Mesenteric fat pad (tissue), 1 donor: ENCODE measurements around the gene PTRH1. TPM values are rescaled to one million over a fixed set of nuclear protein-coding genes. Genes with fewer than 3 reads are reported as not detected.

Experiments
- DNase-seq: peaks from one replicate; pipeline ENCODE4 v3.0.0-alpha.2; 2020; ENCODE audit warnings: low spot score
- total RNA-seq: library from RNA; stranded (reverse); fragmentation: NEBNext Ultra II Directional; extraction: Animal tissue kit (Norgen Biotek cat#: 25700); gene quantifications from one replicate; pipeline ENCODE4 v1.2.1, GENCODE V29; 2021
- donor health status: DM: yes; HTN: yes; CAD: no.

The PTRH1 gene
- total RNA-seq, 1 donor from 2014 or later = 21.3 TPM

DNA sequence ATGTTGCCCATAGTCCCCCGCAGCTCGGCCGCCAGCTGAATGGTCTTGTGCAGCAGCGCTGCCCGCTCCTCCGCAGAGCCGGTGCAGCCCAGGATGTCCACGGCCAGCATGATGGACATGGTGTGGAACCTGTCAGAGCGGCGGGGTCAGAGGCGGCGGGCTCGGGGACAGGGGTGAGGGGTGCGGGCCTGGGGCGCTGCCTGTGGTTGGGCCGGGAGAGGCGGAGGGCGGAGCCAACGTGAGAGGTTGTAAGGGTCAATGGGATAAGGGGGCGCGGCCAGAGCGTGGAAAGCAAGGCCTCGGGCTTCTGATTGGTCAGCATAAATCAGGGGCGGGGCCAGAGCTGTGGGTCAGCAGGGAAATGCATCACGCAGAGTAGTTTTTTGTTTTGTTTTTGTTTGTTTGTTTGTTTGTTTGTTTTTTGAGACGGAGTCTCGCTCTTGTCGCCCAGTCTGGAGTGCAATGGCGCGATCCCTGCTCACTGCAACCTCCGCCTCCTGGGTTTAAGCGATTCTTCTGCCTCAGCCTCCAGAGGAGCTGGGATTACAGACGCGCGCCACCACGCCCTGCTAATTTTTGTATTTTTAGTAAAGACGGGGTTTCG is 26.5 kb upstream of the PTRH1 start:
- DNase-seq = no peak

DNA sequence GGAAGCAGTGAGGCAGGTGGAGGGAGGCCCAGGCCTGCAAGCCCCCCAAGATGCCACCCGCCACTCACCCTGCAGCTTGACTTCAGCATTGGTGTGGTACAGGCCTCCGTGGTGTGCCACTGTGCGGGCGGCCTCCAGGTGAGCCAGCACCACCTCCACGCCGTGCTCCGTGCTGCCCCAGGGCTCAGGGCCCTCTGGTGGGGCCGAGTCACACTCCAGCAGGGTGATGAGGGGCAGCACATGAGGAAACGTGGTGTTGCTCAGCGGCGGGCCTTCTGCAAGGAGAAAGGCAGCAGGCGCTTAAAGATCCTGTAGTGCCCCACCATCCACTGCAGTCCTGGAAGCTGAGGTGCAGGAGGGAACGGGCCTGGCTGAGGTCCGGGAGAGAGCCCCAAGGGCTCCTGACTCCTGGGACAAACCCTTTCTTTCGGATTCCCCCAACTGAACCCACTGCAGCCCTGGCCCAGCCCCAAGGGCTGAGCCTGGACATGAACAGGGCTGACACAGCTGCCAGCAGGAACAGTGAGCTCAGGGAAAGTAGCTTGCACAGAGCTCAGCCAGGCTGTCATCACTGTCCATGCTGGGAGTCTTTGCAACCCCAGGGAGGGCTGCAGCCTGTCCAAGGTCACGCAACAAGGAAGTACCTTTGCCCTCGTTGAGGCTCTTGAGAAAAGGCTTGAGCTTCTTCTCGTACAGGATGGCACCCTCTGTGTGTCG is 24.3 kb upstream of the PTRH1 start:
- no peak for DNase-seq

DNA sequence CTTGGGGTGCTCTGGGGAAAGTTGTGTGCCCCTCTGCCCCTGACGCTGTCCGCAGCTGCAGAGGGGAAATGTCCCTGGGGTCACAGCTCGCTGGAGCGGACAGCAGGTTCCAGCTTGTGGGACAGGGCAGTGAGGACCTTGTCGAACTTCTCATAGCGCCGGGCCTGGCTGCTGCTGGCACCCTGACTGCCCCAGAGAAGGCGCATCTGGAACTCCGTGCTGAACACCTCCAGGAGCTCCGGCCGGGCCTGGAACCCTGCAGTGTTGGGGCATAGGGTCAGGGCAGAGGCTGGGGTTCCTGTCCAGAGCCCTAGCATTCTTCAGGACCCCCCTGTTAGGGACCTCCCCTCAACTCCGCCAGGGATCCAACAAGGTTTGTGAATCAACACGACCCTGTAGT is 23.2 kb upstream of the PTRH1 start:
- no peak for DNase-seq

DNA sequence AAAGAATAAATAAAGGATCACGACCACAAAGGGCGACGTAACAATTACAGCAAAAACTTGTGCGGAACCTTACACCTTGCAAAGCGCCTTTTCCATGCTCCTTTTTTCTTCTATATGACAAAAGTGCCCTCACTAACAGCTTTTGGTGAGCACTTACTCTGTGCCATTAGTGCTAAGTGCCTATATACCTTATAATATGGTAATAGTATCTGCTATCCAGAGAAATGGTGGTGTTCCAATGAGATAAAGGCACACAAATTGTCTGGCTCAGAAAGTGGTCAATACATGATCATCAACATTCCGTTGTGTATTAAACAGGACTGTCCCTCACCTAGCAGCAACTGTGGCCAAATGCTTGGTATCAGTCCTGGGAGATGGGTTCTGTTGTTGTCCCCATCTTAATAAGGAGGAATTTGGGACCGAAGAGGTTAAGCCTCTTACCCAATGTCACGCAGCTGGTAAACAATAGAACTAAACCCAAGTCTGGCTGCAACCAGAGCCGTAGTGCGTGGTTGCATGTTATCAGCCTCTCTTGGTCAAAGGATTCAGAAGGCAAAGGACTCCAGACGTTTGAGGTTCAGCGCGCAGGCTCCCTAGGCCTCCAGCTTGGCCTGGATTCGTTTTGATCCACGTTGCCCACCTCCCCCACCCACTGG is 20.2 kb upstream of the PTRH1 start:
- DNase-seq = no peak

DNA sequence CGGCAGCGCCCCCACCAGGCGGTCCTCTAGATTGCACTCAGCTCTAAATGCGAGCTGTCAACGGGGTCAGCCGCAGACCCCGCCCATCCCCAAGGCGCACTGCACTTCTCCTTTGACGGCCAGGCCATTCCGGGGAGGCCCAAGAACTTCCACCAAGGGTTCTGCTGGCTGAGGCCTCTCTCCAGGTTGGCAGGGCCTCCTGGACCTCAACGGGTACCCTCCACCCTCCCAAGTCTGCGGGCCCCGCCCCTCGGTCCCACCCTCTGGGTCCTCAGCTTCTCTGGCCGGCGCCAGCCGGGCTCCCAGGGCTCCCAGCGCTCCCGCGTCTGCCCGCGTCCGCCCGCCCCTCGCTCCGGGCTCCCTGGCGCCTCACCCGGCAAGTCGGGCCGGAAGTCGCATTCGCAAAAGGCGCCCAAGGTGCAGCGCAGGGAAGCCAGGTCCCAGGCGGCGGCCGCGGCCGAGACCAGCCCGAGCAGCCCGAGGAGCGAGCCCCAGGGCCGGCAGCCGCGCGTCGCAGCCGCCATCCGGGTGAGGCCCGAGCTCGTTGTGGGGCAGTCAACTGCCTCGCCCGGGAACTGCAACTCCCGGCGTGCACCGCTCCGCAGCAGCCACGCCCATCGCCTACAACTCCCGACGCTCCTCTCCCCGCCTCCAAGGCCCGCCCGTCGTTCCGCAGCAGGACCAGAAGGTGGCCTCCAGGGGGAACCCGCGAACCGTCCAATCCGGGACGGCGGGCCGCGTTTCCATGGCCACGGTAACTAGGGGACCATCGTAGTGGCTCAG is 19.5 kb upstream of the PTRH1 start, which contains the start of gene TOR2A:
Gene TOR2A, minus strand, starts transcription at position 548 of the 783 bp plus-strand sequence. Its CDS starts 24 bp downstream, at position 524.
- DNase-seq = peak; percentile 99

DNA sequence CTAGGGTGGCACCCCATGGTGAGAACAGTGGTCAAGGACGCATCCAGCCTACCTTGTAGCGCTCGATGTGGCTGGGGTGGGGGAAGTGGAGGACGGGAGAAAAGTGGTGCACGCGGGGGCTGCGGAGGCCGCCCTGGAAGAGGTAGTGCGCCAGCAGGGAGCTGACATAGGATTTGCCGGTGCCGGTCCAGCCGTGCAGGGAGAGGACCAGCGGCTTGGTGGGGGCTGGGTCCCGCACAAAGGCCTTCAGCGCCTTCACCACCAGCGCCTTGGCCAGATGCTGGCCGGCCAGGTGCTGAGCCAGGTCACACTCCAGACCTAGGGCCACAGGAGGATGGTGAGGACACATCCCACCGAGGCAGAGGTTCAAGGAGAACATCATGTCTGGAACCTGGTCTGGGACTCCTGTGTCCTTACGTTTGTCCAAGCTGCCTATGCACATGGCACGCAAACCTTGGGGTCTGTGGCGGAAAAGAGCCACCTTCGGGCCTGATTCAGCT is 18.8 kb upstream of the PTRH1 start:
- no peak for DNase-seq

DNA sequence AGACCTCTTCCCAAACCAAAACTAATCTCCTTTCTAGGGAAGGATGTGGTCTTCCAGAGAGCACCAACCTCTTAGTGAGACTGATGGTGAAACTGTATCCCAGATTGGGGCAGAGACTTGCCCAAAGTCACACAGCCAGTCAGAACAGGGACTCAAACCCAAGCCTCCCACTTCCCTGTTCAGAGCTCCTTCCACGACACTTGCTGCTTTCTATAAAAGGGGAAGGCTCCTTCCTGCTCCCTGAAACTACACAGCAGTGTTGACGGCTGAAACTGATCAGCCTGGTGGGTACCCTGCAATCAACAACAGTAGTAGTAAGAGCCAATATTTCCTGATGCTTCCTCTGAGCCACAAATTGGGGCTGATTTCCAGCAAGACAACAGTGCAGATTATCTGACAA is 18.2 kb upstream of the PTRH1 start:
- DNase-seq = no peak

DNA sequence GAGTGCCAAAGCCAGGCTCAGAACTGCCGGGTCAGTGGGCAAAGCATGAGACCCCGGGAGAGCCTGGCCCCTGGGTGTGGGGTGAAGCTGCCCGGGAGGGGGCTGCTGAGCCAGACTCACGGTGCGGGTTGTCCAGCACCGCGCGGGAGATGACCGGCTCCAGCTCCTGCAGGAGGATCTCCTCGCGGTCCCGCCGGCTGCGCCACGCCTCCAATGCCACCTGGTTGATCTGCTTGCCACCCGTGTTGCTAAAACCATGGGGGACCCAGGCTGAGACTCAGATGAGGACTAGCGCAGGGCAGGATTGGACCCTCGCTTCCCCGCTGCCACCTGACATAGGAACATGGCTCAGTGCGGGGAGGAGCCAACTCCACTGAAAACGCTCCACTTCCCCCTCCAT is 17.0 kb upstream of the PTRH1 start:
- no peak for DNase-seq

DNA sequence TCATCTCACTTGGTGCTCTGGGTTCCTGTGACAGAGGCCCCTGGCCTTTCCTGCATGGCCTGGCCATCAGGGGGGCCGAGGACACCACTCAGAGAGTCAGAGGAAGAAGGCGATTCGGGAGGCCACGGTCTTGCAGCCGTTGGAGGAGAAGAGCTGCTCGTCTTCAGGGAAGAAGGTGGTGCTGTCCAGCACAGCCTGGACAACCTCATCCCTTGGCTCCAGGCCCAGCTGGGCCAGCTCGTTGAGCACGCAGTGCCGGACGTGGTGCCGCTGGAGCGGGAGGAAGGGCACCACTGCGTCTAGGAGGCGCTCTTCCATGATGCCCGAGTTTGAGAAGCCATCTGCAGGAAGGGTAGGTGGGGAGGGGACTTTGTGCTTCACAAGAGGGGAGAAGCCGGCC is 16.5 kb upstream of the PTRH1 start:
- no peak for DNase-seq

DNA sequence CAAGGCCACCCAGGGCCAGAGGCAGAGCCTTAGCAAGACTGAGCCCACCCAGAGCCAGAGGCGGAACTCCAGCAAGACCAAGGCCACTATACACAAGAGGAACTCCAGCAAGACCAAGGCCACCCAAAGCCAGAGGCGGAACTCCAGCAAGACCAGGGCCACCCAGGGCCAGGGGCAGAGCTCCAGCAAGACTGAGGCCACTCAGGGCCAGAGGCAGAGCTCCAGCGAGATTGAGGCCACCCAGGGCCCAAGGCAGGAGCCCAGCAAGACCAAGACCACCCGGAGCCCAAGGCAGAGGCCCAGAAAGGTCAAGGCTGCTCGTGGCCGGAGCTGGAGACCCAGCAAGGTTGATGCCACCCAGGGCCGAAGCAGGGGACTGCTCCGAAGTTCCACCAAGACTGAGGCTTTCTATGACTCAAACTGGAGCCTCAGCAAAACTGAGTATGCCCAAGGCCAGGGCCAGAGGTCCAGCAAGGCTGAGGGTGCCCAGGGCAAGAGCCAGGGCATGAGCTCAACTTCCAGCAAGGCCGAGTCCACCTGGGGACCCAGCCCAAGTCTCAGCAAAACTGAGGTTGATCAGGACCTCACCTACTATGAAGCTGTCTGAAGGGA is 15.4 kb upstream of the PTRH1 start:
- DNase-seq = no peak

DNA sequence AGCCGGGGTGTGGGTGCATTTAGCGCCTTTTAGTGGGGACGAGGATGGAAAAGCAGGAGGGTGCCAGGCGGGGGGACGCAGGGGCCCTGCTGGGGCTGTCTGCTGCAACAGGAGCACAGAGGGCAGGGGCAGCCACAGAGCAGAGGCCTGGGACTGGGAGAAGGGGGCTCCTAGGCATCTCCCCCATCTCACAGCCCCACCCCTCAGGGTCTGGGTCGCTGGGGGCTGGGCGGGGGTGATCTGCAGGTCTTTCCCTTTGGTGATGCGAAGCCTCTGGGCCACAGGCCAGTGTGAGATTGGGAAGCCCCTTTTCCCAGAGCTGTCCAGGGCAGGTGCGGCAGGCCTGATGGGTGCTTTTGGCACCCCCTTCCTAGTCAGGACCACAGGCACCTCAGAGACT is 14.8 kb upstream of the PTRH1 start:
- no peak for DNase-seq

DNA sequence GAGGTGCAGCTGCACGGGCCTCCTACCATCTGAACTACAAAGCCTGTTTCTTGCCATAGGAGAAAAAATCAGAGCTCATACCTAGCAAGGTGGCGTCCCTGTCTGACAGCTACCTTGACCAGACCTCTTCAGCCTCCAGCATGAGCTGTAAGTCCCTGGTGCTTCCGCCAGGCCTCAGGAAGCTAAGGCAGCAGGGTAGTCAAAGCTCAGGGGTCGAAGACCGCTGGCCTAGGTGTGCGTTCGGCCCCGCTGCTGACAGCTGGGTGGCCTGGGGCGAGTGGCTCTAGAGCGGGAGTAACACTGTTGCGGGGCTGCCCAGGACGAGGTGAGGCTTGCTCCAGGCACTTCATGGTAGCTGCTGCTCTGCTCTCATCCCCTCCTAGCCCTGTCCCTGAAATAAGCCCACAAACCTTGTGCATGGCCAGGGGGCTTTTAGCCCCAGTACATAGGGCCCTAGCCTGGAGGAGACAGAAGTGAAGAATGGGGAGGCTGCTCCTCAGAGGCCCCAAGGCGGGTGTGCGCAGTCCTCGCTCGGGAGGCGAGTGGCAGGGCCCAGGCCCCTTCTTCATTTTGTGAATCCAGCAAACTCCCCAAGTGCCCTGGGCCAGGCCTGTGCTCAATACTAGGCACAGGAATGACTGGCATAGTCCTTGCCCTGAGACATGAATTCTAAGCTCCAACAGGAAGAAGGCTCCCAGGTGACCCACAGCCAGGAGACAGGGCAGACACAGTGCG is 14.2 kb upstream of the PTRH1 start:
- no peak for DNase-seq

DNA sequence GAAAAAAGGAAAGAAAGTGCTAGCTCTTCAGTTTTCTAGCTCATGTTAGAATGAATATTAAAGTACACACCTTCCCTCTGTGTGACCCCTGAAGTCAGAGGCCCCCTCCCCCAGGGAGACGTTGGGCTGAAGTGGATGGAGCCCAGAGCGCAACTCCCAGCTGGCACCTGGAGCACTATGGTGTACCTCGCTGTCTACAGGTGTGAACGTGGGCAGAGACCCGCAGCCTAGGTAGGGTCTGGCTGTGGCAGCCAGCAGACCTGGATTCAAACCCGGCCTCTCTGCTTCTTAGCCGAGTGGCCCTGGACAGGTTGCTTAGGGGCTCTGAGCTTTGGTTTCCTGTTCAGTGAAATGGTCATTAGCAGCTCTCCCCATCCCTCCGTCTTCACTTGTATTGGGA is 13.3 kb upstream of the PTRH1 start:
- no peak for DNase-seq

DNA sequence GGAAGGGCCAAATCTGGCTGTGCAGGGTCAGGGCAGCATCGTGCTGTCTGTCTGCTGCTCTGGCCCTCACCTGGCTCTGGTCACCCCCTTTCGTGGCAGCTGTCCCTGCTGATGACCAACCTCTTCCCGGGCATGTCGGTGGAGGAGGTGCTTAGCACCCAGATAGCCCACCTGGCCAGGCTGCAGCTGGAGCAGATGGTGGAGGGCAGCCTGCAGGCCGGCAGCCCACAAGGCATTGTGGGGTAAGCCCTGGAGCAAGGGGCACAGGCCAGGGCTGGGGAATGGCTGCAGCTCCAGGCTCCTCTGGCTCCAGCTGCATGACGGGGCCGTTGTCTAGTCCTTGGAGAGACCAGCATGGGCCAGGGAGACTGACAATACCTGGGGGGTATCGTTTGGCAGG is 11.4 kb upstream of the PTRH1 start:
- DNase-seq = no peak

DNA sequence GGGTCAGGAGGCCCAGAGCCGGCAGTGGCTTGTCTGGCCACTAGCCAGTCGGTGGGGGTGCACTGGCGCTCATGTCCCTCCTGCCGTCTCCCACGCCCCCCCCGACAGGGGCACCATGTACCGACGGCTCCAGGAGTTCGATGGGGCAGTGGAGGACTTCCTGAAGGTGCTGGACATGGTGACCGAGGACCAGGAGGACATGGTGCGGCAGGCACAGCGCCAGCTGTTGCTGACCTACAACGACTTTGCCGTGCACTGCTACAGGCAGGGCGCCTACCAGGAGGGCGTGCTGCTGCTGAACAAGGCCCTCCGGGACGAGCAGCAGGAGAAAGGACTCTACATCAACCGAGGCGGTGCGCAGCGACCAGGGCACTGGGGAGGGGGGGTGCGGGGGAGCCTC is 8.5 kb upstream of the PTRH1 start:
- DNase-seq = no peak

DNA sequence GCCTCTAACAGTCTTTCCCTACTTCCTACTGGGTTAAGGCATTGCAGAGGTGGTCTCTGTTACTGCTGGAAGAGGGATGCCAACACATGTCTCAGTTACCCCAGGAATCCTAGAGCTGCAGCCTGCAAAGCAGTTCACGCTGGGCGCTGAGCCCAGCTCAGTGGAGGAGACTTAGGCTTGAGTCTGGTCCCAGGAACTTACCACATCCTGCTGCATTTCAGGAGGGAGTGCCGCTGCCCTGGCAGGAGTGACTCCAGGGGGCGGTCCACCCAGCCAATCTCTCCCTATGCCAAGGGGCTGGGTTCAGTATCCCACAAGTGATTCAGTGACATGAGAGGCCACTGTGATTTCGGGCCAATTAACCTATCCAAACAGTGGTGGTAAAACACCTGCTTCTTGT is 8.0 kb upstream of the PTRH1 start:
- DNase-seq = no peak

DNA sequence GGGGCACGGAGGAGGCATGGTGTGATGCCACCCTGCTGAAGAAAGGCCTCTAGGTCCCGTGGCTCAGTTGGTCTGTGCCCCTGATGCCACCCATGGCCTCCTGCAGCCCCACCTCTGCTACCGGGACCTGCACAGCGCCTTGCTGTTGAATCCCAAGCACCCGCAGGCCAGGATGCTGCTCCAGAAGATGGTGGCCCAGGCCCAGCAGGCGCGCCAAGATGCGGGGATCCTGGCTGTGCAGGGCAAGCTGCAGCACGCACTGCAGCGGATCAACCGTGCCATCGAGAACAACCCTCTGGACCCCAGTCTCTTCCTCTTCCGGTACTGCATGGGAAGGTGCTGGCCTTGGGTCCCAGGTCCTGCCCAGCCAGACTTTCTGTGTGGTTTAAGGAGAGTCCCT is 7.5 kb upstream of the PTRH1 start:
- DNase-seq = no peak

DNA sequence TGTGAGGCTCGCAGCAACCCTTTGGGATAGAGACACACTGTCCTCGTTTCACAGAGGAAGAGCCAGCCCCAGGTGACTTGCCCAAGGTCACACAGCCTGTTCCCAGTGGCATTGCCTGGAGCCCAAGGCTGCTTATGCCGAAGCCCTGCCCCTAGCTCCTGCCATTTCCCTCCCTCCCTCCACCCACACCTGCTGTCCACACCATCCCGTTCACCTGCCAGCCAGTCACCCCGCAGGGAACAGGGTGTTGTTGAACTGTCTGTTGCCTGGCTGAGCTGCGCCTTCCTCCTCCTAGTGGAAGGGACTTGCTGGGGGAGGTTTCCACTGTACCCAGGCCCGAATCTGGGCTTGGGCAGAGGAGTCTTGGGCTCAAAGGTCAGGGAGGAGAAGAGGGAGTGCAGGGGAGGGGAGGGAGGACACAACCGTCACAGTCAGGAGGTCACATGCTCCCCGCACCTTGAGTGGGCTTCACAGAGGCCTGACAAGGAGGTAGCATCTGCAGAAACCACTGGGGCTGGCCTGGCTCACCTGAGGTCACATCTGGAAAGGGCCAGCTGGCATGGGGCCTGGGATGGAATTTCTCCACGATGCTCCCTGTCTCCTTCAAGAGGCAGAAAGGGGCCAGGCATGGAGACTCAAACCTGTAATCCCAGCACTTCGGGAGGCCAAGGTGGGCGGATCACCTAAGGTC is 6.7 kb upstream of the PTRH1 start:
- DNase-seq = no peak

DNA sequence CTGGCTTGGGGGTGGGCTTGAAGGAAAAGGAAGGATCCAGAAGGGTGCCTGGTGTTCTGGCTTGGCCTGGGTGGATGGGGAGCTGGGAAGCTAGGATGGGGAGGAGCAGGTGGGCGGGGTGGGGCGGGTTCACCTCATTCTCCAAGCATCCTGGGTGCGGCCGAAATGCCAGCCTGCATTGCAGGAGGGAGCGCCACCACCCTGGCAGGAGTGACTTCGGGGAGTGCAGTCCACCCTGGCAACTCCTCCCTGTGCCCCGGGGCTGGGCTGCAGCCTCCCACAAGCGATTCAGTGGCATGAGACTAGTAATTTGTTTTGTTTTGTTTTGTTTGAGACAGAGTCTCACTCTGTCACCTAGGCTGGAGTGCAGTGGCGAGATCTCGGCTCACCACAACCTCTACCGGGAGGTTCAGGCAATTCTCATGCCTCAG is 5.9 kb upstream of the PTRH1 start:
- no peak for DNase-seq

DNA sequence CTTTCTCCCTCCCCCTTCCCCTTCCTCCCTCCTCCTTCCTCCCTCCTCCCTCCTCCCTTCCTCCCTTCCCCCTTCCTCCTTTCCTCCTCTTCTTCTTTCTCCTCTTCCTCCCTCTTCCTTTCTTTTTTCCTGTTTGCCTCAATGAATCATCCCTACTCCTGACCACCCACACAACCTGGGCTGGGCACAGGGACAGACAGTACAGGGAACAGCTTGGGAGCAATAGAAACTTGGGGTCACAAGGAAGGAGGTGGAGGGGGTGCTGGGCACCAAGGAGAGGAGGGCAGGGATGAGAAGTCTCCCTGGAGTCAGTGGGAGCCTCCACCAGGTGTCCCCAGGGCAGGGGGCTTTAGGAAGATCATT is 5.4 kb upstream of the PTRH1 start:
- DNase-seq = no peak
